Pulmonary artery endothelial cell (primary cell): ENCODE results near the gene OR10G3. TPM values are rescaled to one million over a fixed set of nuclear protein-coding genes. Genes with fewer than 3 reads are reported as not detected.

Source experiments
- DNase-seq: peaks from one replicate; pipeline ENCODE4 v3.0.0-alpha.2; 2011; ENCODE audit warnings: low read depth, low spot score
- total RNA-seq: library from RNA; depleted of rRNA; stranded (reverse); fragments of >200 nt; gene quantifications from 2 replicates; pipeline ENCODE4 v1.2.3, GENCODE V29; 2014

The OR10G3 gene
- total RNA-seq, 1 donor from 2014 or later: not detected

- DNase-seq: no peak
Observed at GRCh38 chr14:21535545-21536417, 44.1 kb downstream of the OR10G3 start.

- DNase-seq: no peak
Observed at GRCh38 chr14:21534576-21534975, 45.3 kb downstream of the OR10G3 start.

- no peak for DNase-seq
Observed at GRCh38 chr14:21533294-21533693, 46.6 kb downstream of the OR10G3 start.

GRCh38 chr14:21529515-21529914, 50.4 kb downstream of the OR10G3 start:
- DNase-seq: no peak

- DNase-seq: no peak
Observed at GRCh38 chr14:21528381-21529348, 51.2 kb downstream of the OR10G3 start.

GRCh38 chr14:21527318-21527679, 52.6 kb downstream of the OR10G3 start:
- DNase-seq: no peak

GRCh38 chr14:21526672-21527317, 53.1 kb downstream of the OR10G3 start:
- DNase-seq: no peak

- no peak for DNase-seq
Observed at GRCh38 chr14:21525962-21526671, 53.8 kb downstream of the OR10G3 start, which contains the start of gene SALL2. TSS of gene SALL2 (minus strand) at chr14:21526346. CDS start at chr14:21526127, 219 bp downstream.

- no peak for DNase-seq
Observed at GRCh38 chr14:21525571-21525961, 54.3 kb downstream of the OR10G3 start.

- DNase-seq: no peak
Observed at GRCh38 chr14:21524575-21525490, 55.0 kb downstream of the OR10G3 start.

GRCh38 chr14:21523203-21523602, 56.7 kb downstream of the OR10G3 start:
- no peak for DNase-seq

GRCh38 chr14:21521501-21521900, 58.4 kb downstream of the OR10G3 start:
- DNase-seq: no peak

- DNase-seq: no peak
Observed at GRCh38 chr14:21520767-21521166, 59.1 kb downstream of the OR10G3 start.

- DNase-seq: no peak
Observed at GRCh38 chr14:21518725-21519124, 61.2 kb downstream of the OR10G3 start.

Other genes starting within 250 kb of the OR10G3 start
- gene SUPT16H, start 196.1 kb downstream of the OR10G3 start, total RNA-seq: 98.9 and 125 TPM in 2 replicates
- 50.4 and 61.3 TPM in 2 replicates for gene CHD8, start 124.0 kb downstream of the OR10G3 start, total RNA-seq
- gene RAB2B, start 103.1 kb downstream of the OR10G3 start, total RNA-seq: 28.3 and 39.6 TPM in 2 replicates
- 22.3 and 45.6 TPM in 2 replicates for gene TOX4, start 102.9 kb downstream of the OR10G3 start, total RNA-seq
- gene METTL3, start 68.7 kb downstream of the OR10G3 start, total RNA-seq: 56.0 and 87.3 TPM in 2 replicates
- 0.79 and 0.95 TPM in 2 replicates for gene SALL2, start 53.7 kb downstream of the OR10G3 start, total RNA-seq
- not detected in 2 replicates for gene OR10G2, start 54.9 kb upstream of the OR10G3 start, total RNA-seq
- not detected in 2 replicates for gene OR4E2, start 73.8 kb upstream of the OR10G3 start, total RNA-seq
- gene OR4E1, start 93.7 kb upstream of the OR10G3 start, total RNA-seq: under 0.01 TPM in 1 of 2 replicates, not detected in the other